PC-9 (cell line): ENCODE results near the gene CROCC2. TPM values are rescaled to one million over a fixed set of nuclear protein-coding genes. Genes with fewer than 3 reads are reported as not detected.

Source experiments
- BruUV-seq: library from RNA; stranded (reverse); fragments of 400-500 nt; replicated peaks from 2 replicates; lab custom pipeline; 2021; lab: Mats Ljungman, UMichigan
- CTCF ChIA-PET: fragments of 300-600 bp; sonication (Branson Sonifier 250); formaldehyde crosslinking; loops from one replicate; lab custom pipeline; 2022; ENCODE audit warnings: antibody characterized with exemption; lab: Charles Lee
- POLR2A ChIA-PET: fragments of 300-600 bp; sonication (Branson Sonifier 250); formaldehyde crosslinking; loops from one replicate; lab custom pipeline; 2022; ENCODE audit warnings: antibody characterized with exemption; ENCODE audit not compliant: unreplicated experiment; lab: Charles Lee
- DNase-seq, 2 experiments: peaks; one replicate each; pipeline versions ENCODE4 v3.0.0 to v3.0.0-alpha.2; 2015 to 2022; ENCODE audit warnings: mixed read lengths in 1 of 2
- H2AFZ ChIP-seq: fragments of 200-600 bp; sonication (generic); 2 replicates; pipeline ENCODE4 v1.8.1; 2017; ENCODE audit warnings: antibody characterized with exemption
- H3F3A ChIP-seq: fragments of 200-600 bp; sonication (generic); 2 replicates; pipeline ENCODE4 v1.8.1; 2017; ENCODE audit warnings: antibody characterized with exemption, mild to moderate bottlenecking, low read depth; ENCODE audit not compliant: insufficient read depth
- H3K27ac ChIP-seq: fragments of 200-600 bp; sonication (generic); 2 replicates; pipeline ENCODE4 v1.6.1; 2016; ENCODE audit warnings: mixed run types
- H3K27me3 ChIP-seq: fragments of 200-600 bp; sonication (generic); 2 replicates; pipeline ENCODE4 v1.6.1; 2016; ENCODE audit warnings: low read depth, mixed run types; ENCODE audit not compliant: insufficient read depth
- H3K36me3 ChIP-seq: fragments of 200-600 bp; sonication (generic); 2 replicates; pipeline ENCODE4 v1.6.1; 2016; ENCODE audit warnings: low read depth, mixed run types
- H3K4me1 ChIP-seq: fragments of 200-600 bp; sonication (generic); replicated peaks from 2 replicates; pipeline ENCODE4 v1.6.1; 2016; ENCODE audit warnings: mixed run types; ENCODE audit not compliant: insufficient read depth
- H3K4me2 ChIP-seq: fragments of 200-600 bp; sonication (generic); 2 replicates; pipeline ENCODE4 v1.6.1; 2017; ENCODE audit warnings: mixed run types
- H3K4me3 ChIP-seq: fragments of 200-600 bp; sonication (generic); 2 replicates; pipeline ENCODE4 v1.6.1; 2016; ENCODE audit warnings: mixed run types
- H3K79me2 ChIP-seq: fragments of 200-600 bp; sonication (generic); 2 replicates; pipeline ENCODE4 v1.6.1; 2017; ENCODE audit warnings: low read depth, mixed run types
- H3K9me2 ChIP-seq: fragments of 200-600 bp; sonication (generic); 2 replicates; pipeline ENCODE4 v1.8.1; 2017; ENCODE audit warnings: mild to moderate bottlenecking; ENCODE audit not compliant: insufficient read depth
- H3K9me3 ChIP-seq: fragments of 200-600 bp; sonication (generic); 2 replicates; pipeline ENCODE4 v1.8.1; 2016; ENCODE audit warnings: low read depth; ENCODE audit not compliant: insufficient read depth
- H4K20me1 ChIP-seq: fragments of 200-600 bp; sonication (generic); 2 replicates; pipeline ENCODE4 v1.8.1; 2017; ENCODE audit not compliant: insufficient read depth
- EZH2 ChIP-seq: fragments of 200-600 bp; sonication (generic); IDR thresholded peaks from 2 replicates; pipeline ENCODE4 v1.8.0; 2017; ENCODE audit warnings: antibody characterized with exemption, low read depth
- intact Hi-C: fragments of 100-400 bp; cut with micrococcal nuclease; formaldehyde crosslinking; loops from one replicate; pipeline ENCODE4 v1.10.0; 2022; ENCODE audit not compliant: unreplicated experiment
- total RNA-seq: library from RNA; stranded (reverse); gene quantifications from 2 replicates; pipeline ENCODE4 v1.2.3, GENCODE V29; 2021
- TF ChIP-seq, protein P1 (sequence below): fragments of 200-600 bp; sonication (generic); conservative IDR thresholded peaks from 2 replicates; pipeline ENCODE4 v1.6.1; 2017; ENCODE audit warnings: mixed run types, antibody characterized with exemption, mild to moderate bottlenecking, moderate library complexity

CROCC2 gene
- total RNA-seq, 1 experiment from 2014 or later, result not detected

DNA sequence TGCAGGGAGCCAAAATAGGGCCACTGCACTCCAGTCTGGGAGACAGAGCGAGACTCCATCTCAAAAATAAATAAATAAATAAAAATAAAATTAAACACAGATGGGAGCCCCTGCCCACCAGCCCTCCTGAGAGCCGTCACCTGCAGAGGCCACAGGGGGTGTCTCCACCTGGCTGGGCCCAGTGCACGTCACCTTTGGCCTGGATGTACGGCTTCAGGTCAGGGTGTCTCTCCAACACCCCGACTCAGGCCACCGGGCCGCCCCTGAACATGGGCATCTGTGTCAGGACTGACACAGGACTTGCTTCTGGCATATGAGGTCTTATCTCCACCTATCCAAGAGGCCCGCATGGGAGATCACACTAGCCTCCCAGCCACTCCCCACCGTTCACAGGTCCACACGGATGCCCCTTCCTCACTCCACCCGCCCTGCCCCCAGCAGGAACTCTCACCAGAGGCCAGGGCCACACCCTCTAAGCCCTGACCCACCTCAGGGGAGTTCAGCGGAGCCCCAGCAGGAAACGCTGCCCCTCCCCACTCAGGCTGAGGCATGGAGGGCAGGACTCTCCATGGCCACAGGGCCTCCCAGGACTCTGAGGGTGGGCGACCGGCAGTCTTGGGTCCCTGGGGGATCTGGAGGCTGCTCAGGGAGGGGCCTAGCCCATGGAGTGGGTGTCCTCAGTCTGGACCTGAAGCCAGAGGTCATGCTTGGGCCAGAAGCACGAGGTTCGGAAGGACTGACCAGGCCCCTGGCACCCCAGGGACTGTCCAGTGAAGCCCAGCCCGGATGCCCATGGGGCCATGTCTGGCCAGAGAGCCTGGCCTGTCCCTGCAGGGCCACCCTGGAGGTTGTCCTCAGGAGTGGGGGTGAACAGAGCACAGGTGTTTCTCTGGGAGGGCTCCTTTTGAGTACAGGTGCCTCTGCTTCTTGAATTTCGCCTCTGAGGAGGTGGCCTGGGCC is 1.6 kb upstream of the CROCC2 start:
- ChIA-PET POLR2A (no interaction called here), CTCF (no interaction called here)
- BruUV-seq, result no TSS peak
- Histone ChIP-seq H3K9me2 (no peaks in the 10 kb centered on the region), H3K9me3 (no peaks in the 10 kb centered on the region), H3K4me2 (no peak overlapping the region), H4K20me1 (no peaks in the 10 kb centered on the region), H2AFZ (no peak overlapping the region), H3F3A (0 out of 2 replicates have a peak, but pooled peaks cover 1% of the 10 kb centered on the region), H3K27ac (no peak overlapping the region), H3K36me3 (no peaks in the 10 kb centered on the region), H3K4me3 (no peak overlapping the region), H3K27me3 (no peaks in the 10 kb centered on the region), H3K79me2 (no peaks in the 10 kb centered on the region), H3K4me1 (peaks cover 16% of the 10 kb centered on the region)
- no peak for DNase-seq
- intact Hi-C loops, result no loop called here
- TF ChIP-seq, protein P1, sequence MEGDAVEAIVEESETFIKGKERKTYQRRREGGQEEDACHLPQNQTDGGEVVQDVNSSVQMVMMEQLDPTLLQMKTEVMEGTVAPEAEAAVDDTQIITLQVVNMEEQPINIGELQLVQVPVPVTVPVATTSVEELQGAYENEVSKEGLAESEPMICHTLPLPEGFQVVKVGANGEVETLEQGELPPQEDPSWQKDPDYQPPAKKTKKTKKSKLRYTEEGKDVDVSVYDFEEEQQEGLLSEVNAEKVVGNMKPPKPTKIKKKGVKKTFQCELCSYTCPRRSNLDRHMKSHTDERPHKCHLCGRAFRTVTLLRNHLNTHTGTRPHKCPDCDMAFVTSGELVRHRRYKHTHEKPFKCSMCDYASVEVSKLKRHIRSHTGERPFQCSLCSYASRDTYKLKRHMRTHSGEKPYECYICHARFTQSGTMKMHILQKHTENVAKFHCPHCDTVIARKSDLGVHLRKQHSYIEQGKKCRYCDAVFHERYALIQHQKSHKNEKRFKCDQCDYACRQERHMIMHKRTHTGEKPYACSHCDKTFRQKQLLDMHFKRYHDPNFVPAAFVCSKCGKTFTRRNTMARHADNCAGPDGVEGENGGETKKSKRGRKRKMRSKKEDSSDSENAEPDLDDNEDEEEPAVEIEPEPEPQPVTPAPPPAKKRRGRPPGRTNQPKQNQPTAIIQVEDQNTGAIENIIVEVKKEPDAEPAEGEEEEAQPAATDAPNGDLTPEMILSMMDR, result no peak
- TF ChIP-seq EZH2, result no peak

DNA sequence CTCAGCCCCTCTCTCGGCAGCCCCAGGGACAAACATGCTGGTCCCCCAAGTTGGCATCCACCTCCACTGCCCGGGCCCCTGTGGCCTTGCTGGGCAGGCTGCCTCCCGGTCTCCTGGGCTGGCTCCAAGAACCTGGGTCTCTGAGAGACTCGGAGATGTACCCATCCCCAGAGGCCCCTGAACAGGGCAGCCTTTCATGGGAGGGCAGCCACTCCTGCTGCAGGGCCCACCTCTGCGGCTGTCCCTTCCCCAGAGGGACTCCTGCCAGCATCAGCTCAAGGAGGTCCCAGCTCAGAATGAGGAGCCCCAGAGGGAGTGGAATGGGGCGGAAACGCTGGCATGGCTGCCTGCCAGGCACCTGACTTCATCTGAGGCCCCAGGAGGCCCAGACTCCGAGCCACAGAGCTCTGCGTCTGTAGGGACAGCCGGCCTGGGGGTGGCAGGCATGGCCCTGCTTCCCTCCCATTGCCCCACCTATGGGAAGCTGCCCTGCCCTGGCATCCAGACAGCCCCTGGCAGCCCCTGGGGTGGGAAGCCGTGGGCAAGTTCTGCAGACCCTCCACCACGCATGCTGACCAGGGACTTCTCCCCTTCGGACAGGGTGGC is 857 bp upstream of the CROCC2 start:
- no TSS peak for BruUV-seq

DNA sequence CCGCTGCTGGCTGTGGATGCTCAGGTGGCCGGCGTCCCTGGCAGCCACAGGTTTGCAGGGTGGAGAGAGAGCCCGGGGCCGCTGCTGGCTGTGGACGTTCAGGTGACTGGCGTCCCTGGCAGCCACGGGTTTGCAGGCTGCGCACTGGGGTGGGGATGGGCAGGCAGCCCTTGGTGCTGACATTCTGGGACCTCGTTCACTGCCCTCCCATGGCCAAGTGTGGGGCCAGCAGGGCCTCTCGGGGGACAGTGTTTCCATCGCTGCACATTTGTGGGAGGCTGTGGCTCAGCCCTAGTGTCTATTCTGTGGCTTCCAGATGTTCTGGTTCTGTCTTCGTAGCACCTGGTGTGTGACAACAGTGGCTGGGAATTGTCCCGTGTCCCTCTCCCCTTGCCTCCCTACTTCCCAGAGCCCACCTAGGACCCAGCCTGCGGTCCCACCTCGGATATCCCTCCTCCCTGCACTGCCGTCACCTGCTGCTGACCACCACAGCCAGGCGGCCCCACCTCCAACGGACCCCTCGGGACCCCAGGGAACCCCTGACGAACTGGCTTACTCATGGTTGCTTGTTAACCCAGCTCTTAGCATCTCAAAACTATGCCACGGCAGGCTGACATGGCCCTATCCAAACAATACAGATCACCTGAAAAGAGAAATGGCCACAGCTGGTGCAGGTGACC is 915 bp downstream of the CROCC2 start:
- BruUV-seq, result no TSS peak
- no peak for DNase-seq
- Histone ChIP-seq H2AFZ (no peak overlapping the region), H3K27ac (no peak overlapping the region), H3K27me3 (no peaks in the 10 kb centered on the region), H3K9me3 (no peaks in the 10 kb centered on the region), H3K9me2 (no peaks in the 10 kb centered on the region), H3K4me1 (peaks cover 15% of the 10 kb centered on the region), H3K79me2 (no peaks in the 10 kb centered on the region), H3K4me3 (no peak overlapping the region), H3F3A (no peaks in the 10 kb centered on the region), H3K4me2 (no peak overlapping the region), H3K36me3 (no peaks in the 10 kb centered on the region), H4K20me1 (no peaks in the 10 kb centered on the region)
- intact Hi-C loops, result no loop called here
- ChIA-PET CTCF (no interaction called here), POLR2A (interaction anchor here (0.6 kb wide), 1 partner anchor 200 kb away, joined by 3 read pairs; no protein-coding TSS in a partner anchor)
- TF ChIP-seq, protein P1, result no peak
- TF ChIP-seq EZH2, result no peak

More for the DNA sequence above, 857 bp upstream of the CROCC2 start:
- Histone ChIP-seq H3F3A (no peaks in the 10 kb centered on the region), H3K4me1 (peaks cover 15% of the 10 kb centered on the region), H3K9me2 (no peaks in the 10 kb centered on the region), H2AFZ (no peak overlapping the region), H3K4me3 (no peak overlapping the region), H3K27ac (no peak overlapping the region), H3K36me3 (no peaks in the 10 kb centered on the region), H3K79me2 (no peaks in the 10 kb centered on the region), H3K27me3 (no peaks in the 10 kb centered on the region), H3K9me3 (no peaks in the 10 kb centered on the region), H3K4me2 (no peak overlapping the region), H4K20me1 (no peaks in the 10 kb centered on the region)
- ChIA-PET CTCF (no interaction called here), POLR2A (interaction anchor here (1.1 kb wide), 1 partner anchor 9 kb away, joined by 12 read pairs; no protein-coding TSS in a partner anchor)
- DNase-seq, result peak in 1 of 2 experiments; percentile 66
- intact Hi-C loops, result no loop called here
- TF ChIP-seq EZH2, result no peak
- TF ChIP-seq, protein P1, result no peak
